ENCODE data around the gene GMPS. TPM values are rescaled to one million over a fixed set of nuclear protein-coding genes. Genes with fewer than 3 reads are reported as not detected.

GMPS gene
- total RNA-seq, 2 donors from 2014 or later, result 18.5 to 20.2 TPM

DNA sequence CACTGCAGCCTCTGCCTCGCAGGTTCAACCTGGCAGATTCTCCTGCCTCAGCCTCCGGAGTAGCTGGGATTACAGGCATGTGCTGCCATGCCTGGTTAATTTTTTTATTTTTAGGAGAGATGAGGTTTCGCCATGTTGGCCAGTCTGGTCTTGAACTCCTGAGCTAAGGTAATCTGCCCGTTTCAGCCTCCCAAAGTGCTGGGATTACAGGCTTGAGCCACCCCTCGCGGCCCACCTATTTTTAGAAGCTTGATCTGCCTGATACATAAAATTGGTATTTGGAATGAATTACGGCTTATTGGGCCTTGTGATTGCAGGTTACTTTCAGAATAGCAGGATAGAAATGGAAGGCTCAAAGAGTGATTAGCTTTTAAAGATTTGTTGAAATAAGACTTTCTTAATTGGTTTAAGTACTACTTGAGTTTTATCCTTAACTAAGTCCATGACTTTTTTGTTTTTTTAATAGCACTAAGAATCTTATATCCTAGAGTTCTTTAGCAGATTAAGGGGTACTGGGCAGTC, 25.0 kb downstream of the GMPS start:
- 91 to 95% methylated on average over 7 of the region's 7 CpGs for WGBS, 2 donors
- H3K9me3 ChIP-seq, result no peaks in the 10 kb centered on the region
- no peak for ATAC-seq
- no peaks in the 10 kb centered on the region for H3K27me3 ChIP-seq
- intact Hi-C loops (cut with DNase I), result no loop called here
- H3K4me1 ChIP-seq, result peaks cover 6% of the 10 kb centered on the region
- TF ChIP-seq, protein P1, sequence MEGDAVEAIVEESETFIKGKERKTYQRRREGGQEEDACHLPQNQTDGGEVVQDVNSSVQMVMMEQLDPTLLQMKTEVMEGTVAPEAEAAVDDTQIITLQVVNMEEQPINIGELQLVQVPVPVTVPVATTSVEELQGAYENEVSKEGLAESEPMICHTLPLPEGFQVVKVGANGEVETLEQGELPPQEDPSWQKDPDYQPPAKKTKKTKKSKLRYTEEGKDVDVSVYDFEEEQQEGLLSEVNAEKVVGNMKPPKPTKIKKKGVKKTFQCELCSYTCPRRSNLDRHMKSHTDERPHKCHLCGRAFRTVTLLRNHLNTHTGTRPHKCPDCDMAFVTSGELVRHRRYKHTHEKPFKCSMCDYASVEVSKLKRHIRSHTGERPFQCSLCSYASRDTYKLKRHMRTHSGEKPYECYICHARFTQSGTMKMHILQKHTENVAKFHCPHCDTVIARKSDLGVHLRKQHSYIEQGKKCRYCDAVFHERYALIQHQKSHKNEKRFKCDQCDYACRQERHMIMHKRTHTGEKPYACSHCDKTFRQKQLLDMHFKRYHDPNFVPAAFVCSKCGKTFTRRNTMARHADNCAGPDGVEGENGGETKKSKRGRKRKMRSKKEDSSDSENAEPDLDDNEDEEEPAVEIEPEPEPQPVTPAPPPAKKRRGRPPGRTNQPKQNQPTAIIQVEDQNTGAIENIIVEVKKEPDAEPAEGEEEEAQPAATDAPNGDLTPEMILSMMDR (IDR thresholded peaks at IDR 0.05), result no peak
- TF ChIP-seq POLR2A (IDR thresholded peaks at IDR 0.05), result no peak
- H3K36me3 ChIP-seq (replicated peaks in 1 of 2; ENCODE audit: insufficient read depth in 1 of 2, low read depth in 2 of 2), result peaks cover 0 to 5% of the 10 kb centered on the region in 2 donors
- H3K4me3 ChIP-seq, result no peak overlapping the region
- no peak for DNase-seq
- no peak overlapping the region for H3K27ac ChIP-seq

DNA sequence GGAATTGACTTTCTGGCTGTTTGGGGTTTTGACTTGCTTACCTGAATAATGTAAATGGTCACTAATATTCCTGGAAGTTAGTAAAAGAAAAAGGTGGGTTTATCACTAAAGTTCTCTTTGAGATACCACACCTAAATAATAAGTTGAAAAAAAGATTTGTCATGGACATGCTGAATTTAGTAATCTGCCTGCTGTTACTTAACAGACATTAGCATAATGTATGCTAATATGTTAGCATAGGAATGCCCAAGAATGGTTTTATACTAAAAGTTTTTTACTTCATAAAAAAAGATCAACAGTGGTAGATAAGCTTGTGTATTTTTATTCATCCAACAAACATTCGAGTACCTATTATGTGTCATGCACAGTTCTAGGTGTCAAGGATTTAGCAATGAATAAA, 36.5 kb downstream of the GMPS start:
- TF ChIP-seq, protein P1 (IDR thresholded peaks at IDR 0.05), result no peak
- TF ChIP-seq POLR2A (IDR thresholded peaks at IDR 0.05), result no peak
- no peaks in the 10 kb centered on the region for H3K27me3 ChIP-seq
- intact Hi-C loops (cut with DNase I), result no loop called here
- DNase-seq, result no peak
- H3K36me3 ChIP-seq (replicated peaks in 1 of 2; ENCODE audit: insufficient read depth in 1 of 2, low read depth in 2 of 2), result peaks cover 0 to 8% of the 10 kb centered on the region in 2 donors
- H3K9me3 ChIP-seq, result no peaks in the 10 kb centered on the region
- WGBS, 2 donors, result 85 to 91% methylated on average over 1 of the region's 1 CpG
- H3K27ac ChIP-seq, result no peak overlapping the region
- ATAC-seq, result no peak
- H3K4me1 ChIP-seq, result no peaks in the 10 kb centered on the region
- H3K4me3 ChIP-seq, result no peak overlapping the region

DNA sequence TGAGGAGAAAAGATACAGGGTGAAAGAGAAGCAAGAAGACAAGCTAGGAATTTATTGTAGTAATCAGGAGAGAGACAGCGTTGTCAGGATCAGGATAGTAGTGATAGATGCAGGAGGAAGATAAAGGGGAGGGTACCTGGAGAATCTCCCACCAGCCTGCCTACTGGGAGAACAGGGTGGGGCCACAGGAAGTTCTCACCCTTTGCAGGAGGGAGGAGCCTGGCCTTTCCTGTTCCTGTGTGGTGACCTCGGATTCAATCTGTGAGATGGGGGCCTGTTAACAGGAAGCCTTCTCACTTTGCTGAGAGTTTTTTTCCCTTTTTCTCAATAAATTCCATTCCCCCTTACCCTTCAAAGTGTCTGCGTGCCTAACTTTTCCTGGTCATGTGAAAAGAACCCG, 37.6 kb downstream of the GMPS start:
- TF ChIP-seq, protein P1 (IDR thresholded peaks at IDR 0.05), result no peak
- TF ChIP-seq POLR2A (IDR thresholded peaks at IDR 0.05), result no peak
- Histone ChIP-seq H3K36me3 (replicated peaks in 1 of 2; ENCODE audit: insufficient read depth in 1 of 2, low read depth in 2 of 2) (peaks cover 0 to 8% of the 10 kb centered on the region in 2 donors), H3K9me3 (no peaks in the 10 kb centered on the region), H3K27me3 (no peaks in the 10 kb centered on the region), H3K4me3 (no peak overlapping the region), H3K27ac (no peak overlapping the region), H3K4me1 (no peaks in the 10 kb centered on the region)
- intact Hi-C loops (cut with DNase I), result no loop called here
- DNase-seq, result no peak
- 73 to 93% methylated on average over 4 of the region's 4 CpGs for WGBS, 2 donors
- no peak for ATAC-seq

DNA sequence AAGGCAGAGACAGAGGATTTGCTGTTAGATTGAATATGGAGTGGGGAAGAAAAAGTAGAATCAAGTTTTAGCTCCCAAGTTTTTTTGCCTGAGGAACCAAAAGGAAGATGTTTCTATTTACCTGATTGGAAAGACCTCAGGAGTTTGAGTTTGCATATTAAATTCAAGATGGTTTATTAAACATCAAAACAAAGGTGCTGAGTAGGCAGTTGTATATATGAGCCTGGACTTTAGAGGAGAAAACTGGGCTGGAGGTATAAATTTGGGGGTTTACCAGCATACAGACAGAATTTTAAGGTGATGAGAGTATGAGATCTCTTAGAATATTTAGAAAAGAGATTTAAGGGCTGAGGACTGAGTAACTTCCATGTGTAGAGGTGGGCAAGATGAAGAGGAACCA, 38.2 kb downstream of the GMPS start:
- Histone ChIP-seq H3K4me1 (no peaks in the 10 kb centered on the region), H3K4me3 (no peak overlapping the region), H3K9me3 (no peaks in the 10 kb centered on the region), H3K27me3 (no peaks in the 10 kb centered on the region), H3K36me3 (replicated peaks in 1 of 2; ENCODE audit: insufficient read depth in 1 of 2, low read depth in 2 of 2) (peaks cover 0 to 8% of the 10 kb centered on the region in 2 donors), H3K27ac (no peak overlapping the region)
- DNase-seq (no peak), ATAC-seq (no peak)
- intact Hi-C loops (cut with DNase I), result no loop called here
- TF ChIP-seq, protein P1 (IDR thresholded peaks at IDR 0.05), result no peak

DNA sequence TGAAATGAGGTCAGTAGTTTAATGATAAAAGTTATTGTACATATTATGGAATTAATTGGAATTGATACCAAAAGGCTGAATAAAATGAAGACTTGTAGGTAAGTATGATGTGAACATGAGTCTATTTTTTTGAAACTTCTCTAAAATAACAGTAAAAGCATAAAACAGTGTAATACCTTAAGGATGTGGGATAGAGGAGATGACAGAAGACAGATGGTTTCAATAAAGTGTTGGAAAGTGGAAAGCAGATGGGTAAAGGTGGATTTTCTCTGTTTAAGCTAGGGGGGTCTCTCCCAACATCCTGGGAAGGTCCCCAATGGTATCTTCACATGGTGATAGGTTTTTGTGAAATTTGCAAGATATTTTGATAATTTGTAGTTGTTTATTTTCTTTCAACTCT, 41.6 kb downstream of the GMPS start:
- no peaks in the 10 kb centered on the region for H3K27me3 ChIP-seq
- H3K27ac ChIP-seq, result no peak overlapping the region
- no peaks in the 10 kb centered on the region for H3K9me3 ChIP-seq
- DNase-seq (no peak), ATAC-seq (no peak)
- peaks cover 0 to 13% of the 10 kb centered on the region in 2 donors for H3K36me3 ChIP-seq (replicated peaks in 1 of 2; ENCODE audit: insufficient read depth in 1 of 2, low read depth in 2 of 2)
- no peaks in the 10 kb centered on the region for H3K4me1 ChIP-seq
- intact Hi-C loops (cut with DNase I), result no loop called here
- H3K4me3 ChIP-seq, result no peak overlapping the region
- no peak for TF ChIP-seq POLR2A (IDR thresholded peaks at IDR 0.05)
- TF ChIP-seq, protein P1 (IDR thresholded peaks at IDR 0.05), result no peak
